Hepatocyte (in vitro differentiated cells): ENCODE data around the gene GEMIN5. TPM values are rescaled to one million over a fixed set of nuclear protein-coding genes. Genes with fewer than 3 reads are reported as not detected.
A peak's percentile ranks its signal among the peaks of the same experiment; 100 is the strongest.

Source experiments
- DNase-seq: peaks from one replicate; pipeline ENCODE4 v3.0.0-alpha.2; 2016; ENCODE audit warnings: low spot score
- H2AFZ ChIP-seq: fragments of 200-600 bp; sonication (generic); 2 replicates; pipeline ENCODE4 v1.6.0; 2016; ENCODE audit warnings: antibody characterized with exemption, mild to moderate bottlenecking
- H3K27ac ChIP-seq: fragments of 200-600 bp; sonication (generic); 2 replicates; pipeline ENCODE4 v1.5.1; 2016; ENCODE audit warnings: mild to moderate bottlenecking
- H3K27me3 ChIP-seq: fragments of 200-600 bp; sonication (generic); 2 replicates; pipeline ENCODE4 v1.6.1; 2016
- H3K36me3 ChIP-seq: fragments of 200-600 bp; sonication (generic); replicated peaks from 2 replicates; pipeline ENCODE4 v1.5.1; 2016; ENCODE audit warnings: low read depth; ENCODE audit not compliant: insufficient read depth
- H3K4me1 ChIP-seq: fragments of 200-600 bp; sonication (generic); 2 replicates; pipeline ENCODE4 v1.5.1; 2016; ENCODE audit warnings: mild to moderate bottlenecking, moderate library complexity; ENCODE audit not compliant: insufficient read depth
- H3K4me2 ChIP-seq: fragments of 200-600 bp; sonication (generic); 2 replicates; pipeline ENCODE4 v1.6.0; 2016
- H3K4me3 ChIP-seq: fragments of 200-600 bp; sonication (generic); 2 replicates; pipeline ENCODE4 v1.5.1; 2016; ENCODE audit warnings: mild to moderate bottlenecking
- H3K79me2 ChIP-seq: fragments of 200-600 bp; sonication (generic); 2 replicates; pipeline ENCODE4 v1.6.0; 2017; ENCODE audit warnings: mild to moderate bottlenecking
- H3K9me2 ChIP-seq: fragments of 200-600 bp; sonication (generic); replicated peaks from 2 replicates; pipeline ENCODE4 v1.6.0; 2017; ENCODE audit warnings: mild to moderate bottlenecking; ENCODE audit not compliant: insufficient read depth
- H3K9me3 ChIP-seq: fragments of 200-600 bp; sonication (generic); 2 replicates; pipeline ENCODE4 v1.5.1; 2016; ENCODE audit warnings: low read depth, mild to moderate bottlenecking
- H4K20me1 ChIP-seq: fragments of 200-600 bp; sonication (generic); 2 replicates; pipeline ENCODE4 v1.6.0; 2016; ENCODE audit warnings: mild to moderate bottlenecking; ENCODE audit not compliant: insufficient read depth, poor library complexity, severe bottlenecking
- EZH2 ChIP-seq: fragments of 200-600 bp; sonication (generic); IDR thresholded peaks from 2 replicates; pipeline ENCODE4 v1.6.1; 2016; ENCODE audit warnings: antibody characterized with exemption, mild to moderate bottlenecking, borderline replicate concordance
- EZH2phosphoT487 ChIP-seq: fragments of 200-600 bp; sonication (generic); IDR thresholded peaks from one replicate; pipeline ENCODE4 v1.6.1; 2018; ENCODE audit warnings: antibody characterized with exemption, mild to moderate bottlenecking, low read depth, moderate library complexity; ENCODE audit not compliant: unreplicated experiment, severe bottlenecking
- WGBS: methylation state at CpG from one replicate; pipeline ENCODE4 v1.1.6; 2016; ENCODE audit warnings: low lambda C conversion rate; ENCODE audit errors: missing lambda C conversion rate; 5-methylcytosine and 5-hydroxymethylcytosine counted together
- polyA plus RNA-seq: library from polyadenylated mRNA; unstranded; fragments of >200 nt; fragmentation: Nextera tagmentation; extraction: Ambion mirVana; gene quantifications from 2 replicates; pipeline ENCODE4 v1.2.1, GENCODE V29; 2016
- total RNA-seq: library from RNA; depleted of rRNA; stranded (reverse); fragments of >200 nt; gene quantifications from 2 replicates; pipeline ENCODE4 v1.2.3, GENCODE V29; 2014
- TF ChIP-seq, protein P1 (sequence below): fragments of 200-600 bp; sonication (generic); IDR thresholded peaks from 2 replicates; pipeline ENCODE4 v1.5.1; 2016; ENCODE audit warnings: antibody characterized with exemption, mild to moderate bottlenecking; ENCODE audit not compliant: poor library complexity

Gene GEMIN5
- total and polyA plus RNA-seq, 2 experiments from 2014 or later: 6.2 to 12.1 TPM

DNA sequence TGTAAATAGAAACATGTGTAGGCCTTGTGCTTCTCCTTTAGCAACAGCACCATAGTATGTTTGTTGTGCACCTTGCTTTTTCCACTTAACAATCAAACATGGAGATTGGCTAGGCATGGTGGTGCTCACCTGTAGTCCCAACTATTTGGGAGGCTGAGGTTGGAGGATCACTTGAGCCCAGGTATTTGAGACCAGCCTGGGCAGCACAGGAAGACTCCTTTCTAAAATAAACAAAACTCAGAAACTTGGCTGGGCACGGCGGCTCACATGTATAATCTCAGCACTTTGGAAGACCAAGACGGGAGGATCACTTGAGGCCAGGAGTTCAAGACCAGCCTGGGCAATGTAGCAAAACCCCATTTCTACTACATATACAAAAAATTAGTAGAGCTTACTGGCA, 86.7 kb downstream of the GEMIN5 start:
- Histone ChIP-seq H3K27ac (peak overlapping the region; percentile 64), H3K4me2 (peak overlapping the region; percentile 81)
- 97% methylated on average over 3 of the region's 3 CpGs for WGBS

DNA sequence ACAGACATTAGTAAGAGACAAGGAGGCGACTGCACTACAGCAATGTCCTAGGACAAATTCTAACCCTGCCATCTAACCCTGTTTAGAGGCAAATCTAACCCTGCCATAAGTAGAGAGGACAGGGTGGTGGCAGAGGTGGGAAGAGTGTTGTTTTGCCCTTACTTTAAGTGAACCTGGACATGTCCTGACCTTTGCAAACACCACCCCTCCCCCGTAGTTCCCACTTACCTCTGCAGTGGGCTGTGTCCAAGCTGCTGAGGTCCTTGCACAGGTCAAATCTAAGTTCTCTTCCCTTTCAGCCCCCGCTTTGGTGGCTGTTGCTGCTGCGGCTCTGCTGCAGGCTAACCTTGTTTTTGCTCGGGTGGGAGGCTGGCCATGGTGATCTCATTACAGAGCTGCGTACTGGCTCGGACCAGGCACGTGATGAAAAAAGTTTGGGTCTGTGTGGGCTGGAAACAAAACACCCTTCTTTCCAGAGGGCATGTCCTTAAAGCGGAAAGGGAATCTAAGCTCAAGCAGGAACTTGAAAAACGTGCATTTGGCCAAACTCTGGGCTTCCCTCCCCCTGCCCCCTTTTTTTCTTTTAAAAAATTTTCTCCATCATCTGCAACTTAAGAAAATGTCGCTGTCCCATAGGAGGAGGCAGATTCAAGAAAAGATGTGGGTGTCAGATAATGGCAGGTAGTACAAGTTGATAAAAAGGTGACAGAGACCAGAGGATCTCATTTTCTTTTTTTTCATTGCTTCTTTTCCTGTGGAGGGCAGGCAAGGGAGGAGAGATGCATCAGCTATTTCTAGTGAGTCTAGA, 87.6 kb downstream of the GEMIN5 start, which contains the start of gene FAXDC2:
FAXDC2 (minus strand) TSS at position 349 of the 808 bp plus-strand sequence. CDS start 12,425 bp downstream, outside the sequence.
- no peaks in the 10 kb centered on the region for H3K36me3 ChIP-seq
- no peaks in the 10 kb centered on the region for H3K9me3 ChIP-seq
- 8% methylated on average over 11 of the region's 11 CpGs for WGBS
- H4K20me1 ChIP-seq: no peaks in the 10 kb centered on the region
- H3K4me3 ChIP-seq: peak within 1 kb of the TSS; percentile 11
- peak within 1 kb of the TSS; percentile 66 for H3K27ac ChIP-seq
- peak within 1 kb of the TSS; percentile 81 for H3K4me2 ChIP-seq
- no peaks in the 10 kb centered on the region for H3K9me2 ChIP-seq
- peak within 1 kb of the TSS; percentile 32 for H2AFZ ChIP-seq
- H3K27me3 ChIP-seq: no peaks in the 10 kb centered on the region
- peaks cover 11% of the 10 kb centered on the region for H3K4me1 ChIP-seq
- peaks cover 7% of the 10 kb centered on the region for H3K79me2 ChIP-seq
- TF ChIP-seq EZH2phosphoT487 (no peak), EZH2 (no peak)
- TF ChIP-seq, protein P1, sequence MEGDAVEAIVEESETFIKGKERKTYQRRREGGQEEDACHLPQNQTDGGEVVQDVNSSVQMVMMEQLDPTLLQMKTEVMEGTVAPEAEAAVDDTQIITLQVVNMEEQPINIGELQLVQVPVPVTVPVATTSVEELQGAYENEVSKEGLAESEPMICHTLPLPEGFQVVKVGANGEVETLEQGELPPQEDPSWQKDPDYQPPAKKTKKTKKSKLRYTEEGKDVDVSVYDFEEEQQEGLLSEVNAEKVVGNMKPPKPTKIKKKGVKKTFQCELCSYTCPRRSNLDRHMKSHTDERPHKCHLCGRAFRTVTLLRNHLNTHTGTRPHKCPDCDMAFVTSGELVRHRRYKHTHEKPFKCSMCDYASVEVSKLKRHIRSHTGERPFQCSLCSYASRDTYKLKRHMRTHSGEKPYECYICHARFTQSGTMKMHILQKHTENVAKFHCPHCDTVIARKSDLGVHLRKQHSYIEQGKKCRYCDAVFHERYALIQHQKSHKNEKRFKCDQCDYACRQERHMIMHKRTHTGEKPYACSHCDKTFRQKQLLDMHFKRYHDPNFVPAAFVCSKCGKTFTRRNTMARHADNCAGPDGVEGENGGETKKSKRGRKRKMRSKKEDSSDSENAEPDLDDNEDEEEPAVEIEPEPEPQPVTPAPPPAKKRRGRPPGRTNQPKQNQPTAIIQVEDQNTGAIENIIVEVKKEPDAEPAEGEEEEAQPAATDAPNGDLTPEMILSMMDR: no peak
- DNase-seq: peak; percentile 79

More for the DNA sequence above, 86.7 kb downstream of the GEMIN5 start:
- TF ChIP-seq EZH2 (no peak), EZH2phosphoT487 (no peak)
- TF ChIP-seq, protein P1: no peak
- no peaks in the 10 kb centered on the region for H3K27me3 ChIP-seq
- H3K9me3 ChIP-seq: no peaks in the 10 kb centered on the region
- H3K36me3 ChIP-seq: no peaks in the 10 kb centered on the region
- H3K79me2 ChIP-seq: peaks cover 7% of the 10 kb centered on the region
- no peak for DNase-seq
- no peak overlapping the region for H3K4me3 ChIP-seq
- H4K20me1 ChIP-seq: no peaks in the 10 kb centered on the region
- peak overlapping the region; percentile 20 for H2AFZ ChIP-seq
- peaks cover 11% of the 10 kb centered on the region for H3K4me1 ChIP-seq
- H3K9me2 ChIP-seq: no peaks in the 10 kb centered on the region

DNA sequence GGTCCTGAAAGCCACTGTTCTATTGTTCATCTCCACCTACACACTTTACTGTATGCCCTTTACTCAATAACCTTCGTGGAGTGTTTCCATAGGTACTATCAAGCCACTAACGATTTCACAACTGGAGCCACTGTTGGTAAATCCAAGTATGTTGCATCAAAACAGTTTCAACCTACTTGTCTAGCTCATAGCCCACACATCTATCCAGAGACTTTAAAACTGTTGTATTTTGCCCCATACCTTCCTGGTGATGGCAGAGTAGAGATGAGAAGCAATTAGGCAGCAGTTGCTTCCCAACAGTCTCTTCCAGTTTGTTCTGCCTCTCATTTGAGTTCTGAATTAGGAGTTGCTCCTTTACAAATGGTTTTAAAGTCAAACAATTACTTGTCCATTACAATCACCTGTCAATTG, 88.2 kb downstream of the GEMIN5 start:
- H3K27ac ChIP-seq: peak overlapping the region; percentile 66
- peak overlapping the region; percentile 11 for H3K4me3 ChIP-seq
- peak; percentile 24 for DNase-seq

DNA sequence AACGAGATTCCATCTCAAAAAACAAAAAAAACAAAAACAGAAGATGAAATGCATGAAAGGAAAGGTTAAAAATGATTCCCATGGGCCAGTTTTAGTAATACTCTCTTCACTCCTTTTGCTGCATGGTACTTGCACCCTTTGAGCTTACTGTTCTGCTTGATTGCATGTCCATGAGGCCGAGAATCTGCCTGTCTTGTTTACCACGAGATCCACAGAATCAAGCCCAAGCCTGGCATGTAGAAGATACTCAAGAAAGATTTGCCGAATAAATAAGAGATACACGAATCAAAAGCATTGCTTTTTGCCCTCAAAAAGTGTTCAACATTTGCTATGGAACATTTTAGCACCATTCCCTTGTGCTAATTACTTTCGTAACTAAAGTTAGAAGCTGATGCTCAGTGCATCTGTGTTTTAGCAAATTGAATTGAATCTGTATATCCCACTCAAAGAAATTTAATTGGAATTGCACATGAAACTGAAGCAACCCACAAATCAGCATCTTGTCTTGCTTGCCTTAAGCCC, 88.7 kb downstream of the GEMIN5 start:
- Histone ChIP-seq H3K4me3 (no peak overlapping the region), H3K27ac (peak overlapping the region; percentile 66), H3K36me3 (no peaks in the 10 kb centered on the region), H2AFZ (no peak overlapping the region), H3K9me2 (no peaks in the 10 kb centered on the region), H3K27me3 (no peaks in the 10 kb centered on the region), H3K9me3 (no peaks in the 10 kb centered on the region), H3K4me2 (peak overlapping the region; percentile 81), H4K20me1 (no peaks in the 10 kb centered on the region), H3K4me1 (peaks cover 11% of the 10 kb centered on the region), H3K79me2 (peaks cover 7% of the 10 kb centered on the region)
- TF ChIP-seq, protein P1: no peak
- no peak for TF ChIP-seq EZH2
- TF ChIP-seq EZH2phosphoT487: no peak
- WGBS: 85% methylated on average over 6 of the region's 6 CpGs
- DNase-seq: no peak

More for the DNA sequence above, 88.2 kb downstream of the GEMIN5 start:
- H3K9me2 ChIP-seq: no peaks in the 10 kb centered on the region
- H3K4me1 ChIP-seq: peaks cover 11% of the 10 kb centered on the region
- no peak for TF ChIP-seq EZH2phosphoT487
- H3K27me3 ChIP-seq: no peaks in the 10 kb centered on the region
- H3K36me3 ChIP-seq: no peaks in the 10 kb centered on the region
- peaks cover 7% of the 10 kb centered on the region for H3K79me2 ChIP-seq
- peak overlapping the region; percentile 32 for H2AFZ ChIP-seq
- no peaks in the 10 kb centered on the region for H3K9me3 ChIP-seq
- H4K20me1 ChIP-seq: no peaks in the 10 kb centered on the region
- H3K4me2 ChIP-seq: peak overlapping the region; percentile 81
- WGBS: 30% methylated on average over 2 of the region's 2 CpGs
